ENCODE results near the gene PTPMT1.

PTPMT1 gene

DNA sequence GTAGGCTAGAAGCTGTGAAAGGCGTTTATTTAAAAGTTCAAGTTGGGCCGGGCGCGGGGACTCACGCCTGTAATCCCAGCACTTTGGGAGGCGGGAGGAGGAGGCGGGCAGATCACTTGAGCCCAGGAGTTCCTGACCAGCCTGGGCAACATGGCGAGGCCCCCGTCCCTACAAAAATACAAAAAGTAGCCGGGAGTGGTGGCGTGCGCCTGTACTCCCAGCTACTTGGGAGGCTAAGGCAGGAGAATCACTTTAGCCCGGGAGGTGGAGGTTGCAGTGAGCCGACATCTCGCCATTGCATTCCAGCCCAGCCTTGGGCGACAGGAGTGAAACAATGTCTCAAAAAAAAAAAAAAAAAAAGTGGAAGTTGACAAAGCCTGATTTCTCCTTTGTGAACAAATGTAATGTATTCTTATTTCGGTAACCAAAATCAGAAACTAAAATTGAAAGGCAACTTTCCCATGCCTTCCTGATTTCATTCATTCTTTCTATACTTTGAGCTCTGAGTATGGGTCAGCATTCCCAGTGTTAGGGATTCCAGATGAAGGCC lies 825 bp downstream of the PTPMT1 start:
- H3K4me3 ChIP-seq (ENCODE audit: low read depth, low read length), result peak overlapping the region; percentile 89
- TF ChIP-seq CTCF (IDR thresholded peaks at IDR 0.05; ENCODE audit: low read depth, low read length), result no peak

GRCh38 chr11:47569646-47570045 lies 4.2 kb downstream of the PTPMT1 start:
- no peak overlapping the region for H3K4me3 ChIP-seq (ENCODE audit: low read depth, low read length)
- no peak for TF ChIP-seq CTCF (IDR thresholded peaks at IDR 0.05; ENCODE audit: low read depth, low read length)

GRCh38 chr11:47570651-47571356 lies 5.4 kb downstream of the PTPMT1 start:
- no peak for TF ChIP-seq CTCF (IDR thresholded peaks at IDR 0.05; ENCODE audit: low read depth, low read length)
- H3K4me3 ChIP-seq (ENCODE audit: low read depth, low read length), result no peak overlapping the region

GRCh38 chr11:47571357-47571729 lies 5.9 kb downstream of the PTPMT1 start:
- TF ChIP-seq CTCF (IDR thresholded peaks at IDR 0.05; ENCODE audit: low read depth, low read length), result no peak
- H3K4me3 ChIP-seq (ENCODE audit: low read depth, low read length), result no peak overlapping the region

- H3K4me3 ChIP-seq (ENCODE audit: low read depth, low read length), result no peak overlapping the region
Measured at GRCh38 chr11:47571895-47572294, 6.5 kb downstream of the PTPMT1 start.

GRCh38 chr11:47572715-47573255 lies 7.4 kb downstream of the PTPMT1 start:
- TF ChIP-seq CTCF (IDR thresholded peaks at IDR 0.05; ENCODE audit: low read depth, low read length), result no peak
- no peak overlapping the region for H3K4me3 ChIP-seq (ENCODE audit: low read depth, low read length)

More at GRCh38 chr11:47571895-47572294, 6.5 kb downstream of the PTPMT1 start:
- TF ChIP-seq CTCF (IDR thresholded peaks at IDR 0.05; ENCODE audit: low read depth, low read length), result no peak

DNA sequence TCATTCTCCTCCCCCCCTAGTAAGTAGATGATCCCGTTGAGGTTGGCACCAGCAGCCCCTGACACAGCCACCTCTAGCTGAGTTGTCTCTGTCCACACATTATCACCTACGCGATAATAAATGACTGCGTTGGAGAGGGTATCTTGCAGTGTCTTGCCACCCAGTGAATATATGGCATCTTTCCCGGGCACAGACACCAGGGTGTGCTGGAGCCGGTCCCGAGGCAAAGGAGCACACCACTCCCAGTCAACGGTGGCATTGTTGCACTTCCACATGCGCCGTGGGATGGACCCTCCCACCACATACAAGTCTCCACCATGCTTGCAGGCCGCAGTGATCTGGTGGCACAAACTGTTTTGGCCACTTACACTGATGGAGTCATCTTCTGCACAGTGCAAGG lies 7.9 kb downstream of the PTPMT1 start:
- no peak for TF ChIP-seq CTCF (IDR thresholded peaks at IDR 0.05; ENCODE audit: low read depth, low read length)
- H3K4me3 ChIP-seq (ENCODE audit: low read depth, low read length), result no peak overlapping the region
